IMR-90 (cell line): ENCODE results near the gene GTSE1. TPM values are rescaled to one million over a fixed set of nuclear protein-coding genes. Genes with fewer than 3 reads are reported as not detected.

Experiments
- ATAC-seq: fragments of 200-7000 bp; cut with Tn5 transposase; 2 replicates; pipeline ENCODE4 v1.9.1; 2020; ENCODE audit warnings: low read depth, mild to moderate bottlenecking, moderate library complexity
- BruUV-seq: library from RNA; stranded (reverse); fragments of 400-500 nt; replicated peaks from 2 replicates; lab custom pipeline; 2021; lab: Mats Ljungman, UMichigan
- CTCF ChIA-PET: fragments of 300-600 bp; formaldehyde crosslinking; extraction: SDS; loops from one replicate; lab custom pipeline; 2021; ENCODE audit warnings: antibody characterized with exemption; lab: Yijun Ruan, JAX
- POLR2A ChIA-PET: fragments of 300-600 bp; sonication (Branson Sonifier 250); formaldehyde crosslinking; loops from one replicate; lab custom pipeline; 2022; ENCODE audit warnings: antibody characterized with exemption; ENCODE audit not compliant: unreplicated experiment; lab: Charles Lee
- DNase-seq: peaks from one replicate; pipeline ENCODE4 v3.0.0; 2013
- H2AFZ ChIP-seq: replicated peaks from 2 replicates; pipeline ENCODE3; 2013; ENCODE audit warnings: low read length, mild to moderate bottlenecking; ENCODE audit not compliant: poor library complexity
- H2AK5ac ChIP-seq: 2 replicates; pipeline ENCODE4 v1.6.1; 2013; ENCODE audit warnings: low read depth, low read length, inconsistent platforms
- H2AK9ac ChIP-seq: replicated peaks from 2 replicates; pipeline ENCODE3; 2013; ENCODE audit warnings: mild to moderate bottlenecking, low read depth, low read length, moderate library complexity; ENCODE audit not compliant: poor library complexity
- H2BK120ac ChIP-seq: 2 replicates; pipeline ENCODE4 v1.6.1; 2013; ENCODE audit warnings: low read depth, low read length, inconsistent platforms
- H2BK15ac ChIP-seq: 3 replicates; pipeline ENCODE4 v1.6.1; 2013; ENCODE audit warnings: low read depth, low read length, inconsistent platforms
- H2BK20ac ChIP-seq: 2 replicates; pipeline ENCODE4 v1.6.1; 2013; ENCODE audit warnings: low read depth, mild to moderate bottlenecking, inconsistent platforms, low read length, moderate library complexity
- H2BK5ac ChIP-seq: 2 replicates; pipeline ENCODE4 v1.6.1; 2013; ENCODE audit warnings: mild to moderate bottlenecking, low read depth, low read length, inconsistent platforms; ENCODE audit not compliant: poor library complexity, severe bottlenecking
- H3K14ac ChIP-seq: replicated peaks from 2 replicates; pipeline ENCODE4 v1.6.1; 2013; ENCODE audit warnings: low read depth, low read length, inconsistent platforms
- H3K18ac ChIP-seq: 2 replicates; pipeline ENCODE4 v1.6.1; 2013; ENCODE audit warnings: low read depth, low read length, control low read depth
- H3K23ac ChIP-seq: 2 replicates; pipeline ENCODE4 v1.6.1; 2013; ENCODE audit warnings: low read depth, low read length, inconsistent platforms
- H3K27ac ChIP-seq: 2 replicates; pipeline ENCODE4 v1.5.1; 2013; ENCODE audit warnings: mild to moderate bottlenecking, control low read depth, low read length; ENCODE audit not compliant: insufficient read depth
- H3K27me3 ChIP-seq: 2 replicates; pipeline ENCODE4 v1.6.1; 2013; ENCODE audit warnings: low read length; ENCODE audit not compliant: control insufficient read depth, insufficient read depth
- H3K36me3 ChIP-seq: 2 replicates; pipeline ENCODE4 v1.6.1; 2013; ENCODE audit warnings: low read length, mixed read lengths; ENCODE audit not compliant: control insufficient read depth, insufficient read depth
- H3K4ac ChIP-seq: 2 replicates; pipeline ENCODE4 v1.6.1; 2013; ENCODE audit warnings: low read depth, low read length, inconsistent platforms
- H3K4me1 ChIP-seq: 2 replicates; pipeline ENCODE4 v1.6.1; 2013; ENCODE audit warnings: low read length, mixed read lengths; ENCODE audit not compliant: control insufficient read depth, insufficient read depth
- H3K4me2 ChIP-seq: 2 replicates; pipeline ENCODE4 v1.6.1; 2013; ENCODE audit warnings: low read depth, mild to moderate bottlenecking, control low read depth, low read length, moderate library complexity
- H3K4me3 ChIP-seq: 2 replicates; pipeline ENCODE4 v1.5.1; 2013; ENCODE audit warnings: low read depth, mild to moderate bottlenecking, control low read depth, low read length, moderate library complexity; ENCODE audit not compliant: insufficient read depth
- H3K56ac ChIP-seq: 2 replicates; pipeline ENCODE4 v1.6.1; 2013; ENCODE audit warnings: low read length, inconsistent platforms; ENCODE audit not compliant: insufficient read depth; ENCODE audit errors: extremely low read depth
- H3K79me1 ChIP-seq, 2 experiments: 2 replicates each; pipeline ENCODE4 v1.6.1; 2013; ENCODE audit warnings: low read length in 2 of 2, inconsistent platforms in 1 of 2, low read depth in 1 of 2
- H3K9ac ChIP-seq: 2 replicates; pipeline ENCODE4 v1.6.1; 2013; ENCODE audit warnings: low read depth, low read length, control low read depth
- H3K9me1 ChIP-seq: 2 replicates; pipeline ENCODE4 v1.6.1; 2013; ENCODE audit warnings: low read length, inconsistent platforms; ENCODE audit not compliant: insufficient read depth
- H3K9me3 ChIP-seq: 2 replicates; pipeline ENCODE4 v1.6.1; 2013; ENCODE audit warnings: low read length; ENCODE audit not compliant: control insufficient read depth, insufficient read depth
- H4K20me1 ChIP-seq: 2 replicates; pipeline ENCODE4 v1.6.1; 2013; ENCODE audit warnings: low read length, inconsistent platforms; ENCODE audit not compliant: insufficient read depth
- H4K5ac ChIP-seq: 2 replicates; pipeline ENCODE4 v1.6.1; 2013; ENCODE audit warnings: mild to moderate bottlenecking, low read depth, low read length, control low read depth
- H4K8ac ChIP-seq, 2 experiments: 2 replicates each; pipeline ENCODE4 v1.6.1; 2013; ENCODE audit warnings: low read depth in 2 of 2, low read length in 2 of 2, control low read depth in 1 of 2, inconsistent platforms in 1 of 2
- H4K91ac ChIP-seq: 2 replicates; pipeline ENCODE4 v1.6.1; 2013; ENCODE audit warnings: low read depth, low read length, inconsistent platforms; ENCODE audit not compliant: insufficient read depth
- CHD1 ChIP-seq: IDR thresholded peaks from 2 replicates; pipeline ENCODE4 v1.6.1; 2012; ENCODE audit warnings: low read depth, low read length, improper control_type of control experiment
- CTCF ChIP-seq: conservative IDR thresholded peaks from 2 replicates; pipeline ENCODE4 v1.5.1; 2012; ENCODE audit warnings: mild to moderate bottlenecking, low read depth, low read length, improper control_type of control experiment
- ELK1 ChIP-seq: fragments of 150-350 bp; IDR thresholded peaks from 2 replicates; pipeline ENCODE4 v1.6.1; 2016; ENCODE audit warnings: low read depth, mild to moderate bottlenecking, low read length, moderate library complexity, borderline replicate concordance
- FOS ChIP-seq: fragments of 150-350 bp; IDR thresholded peaks from 2 replicates; pipeline ENCODE4 v1.6.1; 2016; ENCODE audit warnings: low read depth, low read length
- MAFK ChIP-seq: IDR thresholded peaks from 2 replicates; pipeline ENCODE4 v1.6.1; 2012; ENCODE audit warnings: low read depth, low read length, improper control_type of control experiment
- NFE2L2 ChIP-seq: fragments of 150-350 bp; IDR thresholded peaks from 2 replicates; pipeline ENCODE4 v1.6.1; 2016; ENCODE audit warnings: low read depth, mild to moderate bottlenecking, low read length
- POLR2A ChIP-seq: IDR thresholded peaks from 2 replicates; pipeline ENCODE4 v1.6.1; 2012; ENCODE audit warnings: mild to moderate bottlenecking, low read depth, low read length
- RAD21 ChIP-seq: IDR thresholded peaks from 2 replicates; pipeline ENCODE4 v1.6.1; 2012; ENCODE audit warnings: low read length, improper control_type of control experiment
- RCOR1 ChIP-seq: IDR thresholded peaks from 2 replicates; pipeline ENCODE4 v1.6.1; 2012; ENCODE audit warnings: mild to moderate bottlenecking, low read length, improper control_type of control experiment; ENCODE audit not compliant: insufficient replicate concordance
- RFX5 ChIP-seq: IDR thresholded peaks from 2 replicates; pipeline ENCODE4 v1.8.0; 2012; ENCODE audit warnings: low read depth, mild to moderate bottlenecking, low read length, moderate library complexity
- SMC3 ChIP-seq: fragments of 150-350 bp; IDR thresholded peaks from 2 replicates; pipeline ENCODE4 v1.6.1; 2016; ENCODE audit warnings: low read depth, mild to moderate bottlenecking, antibody characterized with exemption, low read length, moderate library complexity
- WGBS, 2 experiments: methylation state at CpG; one replicate each; pipeline versions ENCODE4 v1.1.5 to v1.1.7; 2013; ENCODE audit warnings: missing lambda C conversion rate in 2 of 2; ENCODE audit not compliant: insufficient read length in 1 of 2; ENCODE audit errors: extremely low coverage in 2 of 2; 5-methylcytosine and 5-hydroxymethylcytosine counted together
- dilution Hi-C: fragments of 300-500 bp; cut with HindIII; formaldehyde crosslinking; loops from one replicate; pipeline ENCODE4 v1.14.3; 2018; ENCODE audit warnings: low sequenced_read_pairs; ENCODE audit not compliant: unreplicated experiment
- in situ Hi-C: fragments of 300-500 bp; cut with MboI; formaldehyde crosslinking; loops from 3 replicates; pipeline ENCODE4 v1.14.3; 2019; ENCODE audit warnings: low sequenced_read_pairs, inconsistent platforms, mixed read lengths
- intact Hi-C: fragments of 100-400 bp; cut with micrococcal nuclease; formaldehyde crosslinking; loops from 2 replicates; pipeline ENCODE4 v1.10.0; 2022
- polyA plus RNA-seq, 3 experiments: library from polyadenylated mRNA; depleted of rRNA; stranded (reverse); fragments of >200 nt; gene quantifications; 2 replicates each; pipeline ENCODE4 v1.2.3, GENCODE V29; 2012; ENCODE audit warnings: low replicate concordance in 1 of 3
- total RNA-seq: library from RNA; depleted of rRNA; stranded (reverse); fragments of >200 nt; gene quantifications from 2 replicates; pipeline ENCODE4 v1.2.3, GENCODE V29; 2012

GTSE1 gene
- total and polyA plus RNA-seq, 2 of the 4 experiments (the other 2 are of a cell fraction), result 5.9 to 17.1 TPM

GRCh38 chr22:46272762-46273431 lies 23.8 kb upstream of the GTSE1 start:
- in situ Hi-C loops (no loop called here), dilution Hi-C loops (no loop called here), intact Hi-C loops (no loop called here)
- peaks cover 15 to 21% of the 10 kb centered on the region in 2 experiments for H3K79me1 ChIP-seq
- H4K8ac ChIP-seq, result no peak overlapping the region
- H2BK120ac ChIP-seq, result no peak overlapping the region
- 93% methylated on average over 9 of the region's 12 CpGs; no CpG with 5 or more reads in 1 of the 2 experiments for WGBS, 2 experiments
- ATAC-seq (no peak), DNase-seq (no peak)
- H3K27me3 ChIP-seq, result no peaks in the 10 kb centered on the region
- H3K9ac ChIP-seq, result no peak overlapping the region
- no peak for TF ChIP-seq MAFK
- no peak for TF ChIP-seq RAD21
- TF ChIP-seq NFE2L2, result no peak
- no peak for TF ChIP-seq RFX5
- no peak for TF ChIP-seq SMC3
- TF ChIP-seq ELK1, result no peak
- TF ChIP-seq CHD1, result no peak
- TF ChIP-seq POLR2A, result no peak
- TF ChIP-seq RCOR1, result no peak
- no peak for TF ChIP-seq CTCF
- no peak for TF ChIP-seq FOS
- H2BK20ac ChIP-seq, result no peak overlapping the region
- H4K5ac ChIP-seq, result no peak overlapping the region
- no peaks in the 10 kb centered on the region for H3K9me3 ChIP-seq
- no peak overlapping the region for H3K4me2 ChIP-seq
- no peak overlapping the region for H3K27ac ChIP-seq
- no peak overlapping the region for H3K23ac ChIP-seq
- H3K4me1 ChIP-seq, result peaks cover 10% of the 10 kb centered on the region
- H2AFZ ChIP-seq, result no peak overlapping the region
- no peak overlapping the region for H2BK15ac ChIP-seq
- no peak overlapping the region for H2BK5ac ChIP-seq
- 0 out of 2 replicates have a peak, but pooled peaks cover 5% of the 10 kb centered on the region for H4K20me1 ChIP-seq
- H4K91ac ChIP-seq, result no peak overlapping the region
- peak overlapping the region; percentile 76 for H2AK9ac ChIP-seq
- H3K4me3 ChIP-seq, result no peak overlapping the region
- ChIA-PET CTCF (no interaction called here), POLR2A (no interaction called here)
- BruUV-seq, result no TSS peak
- H3K9me1 ChIP-seq, result peaks cover 11% of the 10 kb centered on the region
- H3K14ac ChIP-seq, result no peak overlapping the region
- H3K36me3 ChIP-seq, result peaks cover 50% of the 10 kb centered on the region
- H2AK5ac ChIP-seq, result no peak overlapping the region
- H3K4ac ChIP-seq, result no peak overlapping the region
- H3K56ac ChIP-seq, result no peak overlapping the region
- H3K18ac ChIP-seq, result no peak overlapping the region
